HK-2 (cell line): ENCODE measurements around the gene TRABD.
"Not testable (repeated sequence)": the region's sequence is repeated elsewhere in the genome, so short reads cannot be mapped to it uniquely, and the experiment has no call there.

Experiments
- DNase-seq: peaks from one replicate; pipeline ENCODE4 v3.0.0-alpha.2; 2018; ENCODE audit not compliant: unreplicated experiment

The TRABD gene

GRCh38 chr22:50201191-50202129 is 15.7 kb downstream of the TRABD start:
- DNase-seq = peak; percentile 22

- DNase-seq = no peak
These were observed 16.5 kb downstream of the TRABD start for GRCh38 chr22:50202130-50202666.

- no peak for DNase-seq
These were observed 17.6 kb downstream of the TRABD start for GRCh38 chr22:50203288-50203687.

GRCh38 chr22:50204571-50204970 is 18.9 kb downstream of the TRABD start:
- DNase-seq = no peak

- DNase-seq = not testable (repeated sequence)
These were observed 19.3 kb downstream of the TRABD start for GRCh38 chr22:50204998-50205397.

GRCh38 chr22:50205781-50206569 is 20.3 kb downstream of the TRABD start:
- no peak for DNase-seq

GRCh38 chr22:50206599-50206998 is 20.9 kb downstream of the TRABD start:
- DNase-seq = no peak

- DNase-seq = no peak
These were observed 21.8 kb downstream of the TRABD start for GRCh38 chr22:50207383-50208140.

GRCh38 chr22:50208430-50208938 is 22.8 kb downstream of the TRABD start:
- no peak for DNase-seq

GRCh38 chr22:50208939-50209892 is 23.5 kb downstream of the TRABD start:
- DNase-seq = no peak

GRCh38 chr22:50209893-50210292 is 24.2 kb downstream of the TRABD start:
- peak; percentile 38 for DNase-seq

- DNase-seq = no peak
These were observed 24.8 kb downstream of the TRABD start for GRCh38 chr22:50210378-50211139.

- DNase-seq = no peak
These were observed 25.4 kb downstream of the TRABD start for GRCh38 chr22:50211147-50211546.

- DNase-seq = no peak
These were observed 27.6 kb downstream of the TRABD start for GRCh38 chr22:50213263-50213662.

GRCh38 chr22:50215297-50216054 is 29.8 kb downstream of the TRABD start:
- DNase-seq = no peak

GRCh38 chr22:50216055-50216683 is 30.5 kb downstream of the TRABD start:
- DNase-seq = no peak

- no peak for DNase-seq
These were observed 31.2 kb downstream of the TRABD start for GRCh38 chr22:50216684-50217520.
